Measurements from ENCODE around the gene LAMB4. TPM values are rescaled to one million over a fixed set of nuclear protein-coding genes. Genes with fewer than 3 reads are reported as not detected.

LAMB4 gene
- total RNA-seq, 2 experiments from 2014 or later = not detected

DNA sequence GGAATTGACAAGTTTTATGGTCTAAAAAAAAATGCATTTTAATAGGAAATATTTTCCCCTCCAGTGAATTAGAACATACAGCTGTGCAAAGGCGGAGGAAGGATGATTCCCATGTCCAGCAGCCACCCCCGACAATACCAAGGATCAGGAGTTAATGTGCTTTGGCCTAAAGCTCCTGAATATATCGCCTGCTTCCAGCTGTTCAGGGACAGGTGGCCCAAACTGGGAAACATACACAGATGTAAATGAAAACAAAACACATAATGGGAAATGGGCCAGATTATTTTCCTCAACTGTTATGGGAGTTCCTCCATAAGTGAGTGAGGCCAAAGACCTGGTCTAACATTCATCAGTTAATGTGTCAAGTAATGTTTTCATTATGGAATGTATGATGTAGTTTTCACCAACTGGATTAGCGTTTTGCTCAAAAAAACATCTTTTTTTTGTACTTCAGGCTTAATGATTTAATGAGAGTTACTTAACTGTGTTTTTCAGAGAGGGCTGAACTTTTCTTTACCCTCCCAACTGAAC lies 72.1 kb downstream of the LAMB4 start:
- TF ChIP-seq, protein P1, sequence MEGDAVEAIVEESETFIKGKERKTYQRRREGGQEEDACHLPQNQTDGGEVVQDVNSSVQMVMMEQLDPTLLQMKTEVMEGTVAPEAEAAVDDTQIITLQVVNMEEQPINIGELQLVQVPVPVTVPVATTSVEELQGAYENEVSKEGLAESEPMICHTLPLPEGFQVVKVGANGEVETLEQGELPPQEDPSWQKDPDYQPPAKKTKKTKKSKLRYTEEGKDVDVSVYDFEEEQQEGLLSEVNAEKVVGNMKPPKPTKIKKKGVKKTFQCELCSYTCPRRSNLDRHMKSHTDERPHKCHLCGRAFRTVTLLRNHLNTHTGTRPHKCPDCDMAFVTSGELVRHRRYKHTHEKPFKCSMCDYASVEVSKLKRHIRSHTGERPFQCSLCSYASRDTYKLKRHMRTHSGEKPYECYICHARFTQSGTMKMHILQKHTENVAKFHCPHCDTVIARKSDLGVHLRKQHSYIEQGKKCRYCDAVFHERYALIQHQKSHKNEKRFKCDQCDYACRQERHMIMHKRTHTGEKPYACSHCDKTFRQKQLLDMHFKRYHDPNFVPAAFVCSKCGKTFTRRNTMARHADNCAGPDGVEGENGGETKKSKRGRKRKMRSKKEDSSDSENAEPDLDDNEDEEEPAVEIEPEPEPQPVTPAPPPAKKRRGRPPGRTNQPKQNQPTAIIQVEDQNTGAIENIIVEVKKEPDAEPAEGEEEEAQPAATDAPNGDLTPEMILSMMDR (conservative IDR thresholded peaks at IDR 0.05; ENCODE audit: low read length) = no peak
- TF ChIP-seq EZH2phosphoT487 (IDR thresholded peaks at IDR 0.05; ENCODE audit: borderline replicate concordance, low read depth, low read length) = no peak
- POLR2A ChIA-PET = no interaction called here
- CTCF ChIA-PET (ENCODE audit: unreplicated experiment) = no interaction called here

DNA sequence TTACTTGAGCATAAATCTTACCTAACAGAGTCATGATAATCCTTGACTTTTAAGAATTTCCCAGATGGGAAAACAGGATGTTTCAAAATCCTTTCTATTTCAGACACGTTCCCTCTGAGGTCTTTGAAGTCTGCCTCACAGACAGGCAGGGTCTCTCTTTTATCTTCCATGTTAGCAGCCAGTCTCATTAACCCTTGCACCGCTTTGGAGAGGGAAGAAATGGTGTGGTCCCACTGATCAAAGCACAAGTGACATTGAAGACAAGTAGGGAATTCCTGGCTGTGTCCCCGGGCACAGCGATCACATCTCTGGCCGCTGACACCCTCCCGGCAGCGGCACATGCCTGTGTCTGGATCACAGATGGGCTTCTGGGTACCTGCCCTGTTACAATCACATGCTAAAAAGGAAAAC lies 74.5 kb downstream of the LAMB4 start:
- Histone ChIP-seq H3K4me3 (ENCODE audit: low read depth, low read length, poor library complexity, severe bottlenecking) (no peak overlapping the region), H3K9me3 (ENCODE audit: low read length) (no peaks in the 10 kb centered on the region), H3K36me3 (ENCODE audit: insufficient read depth, low read length) (no peaks in the 10 kb centered on the region), H3K4me1 (ENCODE audit: insufficient read depth, low read length, poor library complexity, severe bottlenecking) (no peaks in the 10 kb centered on the region), H3K27ac (ENCODE audit: low read depth, low read length, poor library complexity, severe bottlenecking) (no peak overlapping the region), H4K20me1 (ENCODE audit: insufficient read depth, low read length) (no peaks in the 10 kb centered on the region), H2AFZ (ENCODE audit: low read length) (no peak overlapping the region), H3K79me2 (ENCODE audit: insufficient read depth, low read depth, low read length) (no peaks in the 10 kb centered on the region), H3K4me2 (ENCODE audit: low read length) (no peak overlapping the region), H3K9me2 (ENCODE audit: insufficient read depth, low read length) (no peaks in the 10 kb centered on the region)
- DNase-seq (ENCODE audit: low spot score) = no peak
- TF ChIP-seq, protein P1 (conservative IDR thresholded peaks at IDR 0.05; ENCODE audit: low read length) = no peak
- TF ChIP-seq EZH2phosphoT487 (IDR thresholded peaks at IDR 0.05; ENCODE audit: borderline replicate concordance, low read depth, low read length) = no peak
- ChIA-PET POLR2A (no interaction called here), CTCF (ENCODE audit: unreplicated experiment) (no interaction called here)
- intact Hi-C loops (cut with micrococcal nuclease; ENCODE audit: unreplicated experiment) = no loop called here
- BruUV-seq (replicated peaks) = no TSS peak

More for the DNA sequence above, 72.1 kb downstream of the LAMB4 start:
- no peaks in the 10 kb centered on the region for H3K9me3 ChIP-seq (ENCODE audit: low read length)
- BruUV-seq (replicated peaks) = no TSS peak
- intact Hi-C loops (cut with micrococcal nuclease; ENCODE audit: unreplicated experiment) = no loop called here
- no peaks in the 10 kb centered on the region for H4K20me1 ChIP-seq (ENCODE audit: insufficient read depth, low read length)
- no peak for DNase-seq (ENCODE audit: low spot score)
- no peak overlapping the region for H3K4me2 ChIP-seq (ENCODE audit: low read length)
- no peaks in the 10 kb centered on the region for H3K4me1 ChIP-seq (ENCODE audit: insufficient read depth, low read length, poor library complexity, severe bottlenecking)
- no peaks in the 10 kb centered on the region for H3K9me2 ChIP-seq (ENCODE audit: insufficient read depth, low read length)
- no peaks in the 10 kb centered on the region for H3K79me2 ChIP-seq (ENCODE audit: insufficient read depth, low read depth, low read length)
- H3K27ac ChIP-seq (ENCODE audit: low read depth, low read length, poor library complexity, severe bottlenecking) = no peak overlapping the region
- H3K36me3 ChIP-seq (ENCODE audit: insufficient read depth, low read length) = no peaks in the 10 kb centered on the region
- no peak overlapping the region for H2AFZ ChIP-seq (ENCODE audit: low read length)
- H3K4me3 ChIP-seq (ENCODE audit: low read depth, low read length, poor library complexity, severe bottlenecking) = no peak overlapping the region

DNA sequence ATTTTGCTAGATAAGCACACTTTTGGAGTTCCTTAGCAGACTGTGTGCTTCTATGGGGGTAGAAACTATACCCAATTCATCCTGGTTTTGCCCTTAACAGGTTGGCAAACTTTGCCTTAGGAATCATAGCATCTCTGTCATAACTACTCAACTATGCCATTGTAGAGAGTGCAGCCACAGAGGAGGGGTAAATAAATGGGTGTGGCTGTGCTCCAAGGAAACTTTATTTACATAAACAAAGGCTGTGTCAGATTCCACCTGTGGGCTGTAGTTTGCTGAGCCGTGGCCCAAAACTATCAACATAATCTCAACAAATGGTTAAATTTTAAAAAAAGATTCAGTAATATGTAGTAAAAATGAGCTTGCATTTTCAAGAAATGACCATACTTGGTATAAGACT lies 75.6 kb downstream of the LAMB4 start:
- no peaks in the 10 kb centered on the region for H4K20me1 ChIP-seq (ENCODE audit: insufficient read depth, low read length)
- no peak for TF ChIP-seq EZH2phosphoT487 (IDR thresholded peaks at IDR 0.05; ENCODE audit: borderline replicate concordance, low read depth, low read length)
- TF ChIP-seq, protein P1 (conservative IDR thresholded peaks at IDR 0.05; ENCODE audit: low read length) = no peak
- H3K4me3 ChIP-seq (ENCODE audit: low read depth, low read length, poor library complexity, severe bottlenecking) = no peak overlapping the region
- no peaks in the 10 kb centered on the region for H3K36me3 ChIP-seq (ENCODE audit: insufficient read depth, low read length)
- intact Hi-C loops (cut with micrococcal nuclease; ENCODE audit: unreplicated experiment) = no loop called here
- H3K79me2 ChIP-seq (ENCODE audit: insufficient read depth, low read depth, low read length) = no peaks in the 10 kb centered on the region
- H3K4me1 ChIP-seq (ENCODE audit: insufficient read depth, low read length, poor library complexity, severe bottlenecking) = no peaks in the 10 kb centered on the region
- H3K27ac ChIP-seq (ENCODE audit: low read depth, low read length, poor library complexity, severe bottlenecking) = no peak overlapping the region
- H3K4me2 ChIP-seq (ENCODE audit: low read length) = no peak overlapping the region
- DNase-seq (ENCODE audit: low spot score) = no peak
- ChIA-PET CTCF (ENCODE audit: unreplicated experiment) (no interaction called here), POLR2A (interaction anchor here (0.6 to 0.8 kb wide), 2 partner anchors 11 to 892 kb away, joined by 3 to 5 read pairs; no protein-coding TSS in a partner anchor)
- BruUV-seq (replicated peaks) = no TSS peak
- no peaks in the 10 kb centered on the region for H3K9me2 ChIP-seq (ENCODE audit: insufficient read depth, low read length)
- no peak overlapping the region for H2AFZ ChIP-seq (ENCODE audit: low read length)
- no peaks in the 10 kb centered on the region for H3K9me3 ChIP-seq (ENCODE audit: low read length)

All from OCI-LY7 (cell line).